Esophagus muscularis mucosa (tissue), 3 donors: ENCODE measurements around the gene ZBTB1.

Experiments used
- CTCF ChIP-seq, 3 experiments: fragments of 200-600 bp in 2 of 3; fragments of 450-650 bp in 1 of 3; sonication (generic) in 2 of 3; IDR thresholded peaks; one replicate each; pipeline ENCODE4 v1.5.1; 2017 to 2019; ENCODE audit warnings: antibody characterized with exemption in 3 of 3, mild to moderate bottlenecking in 2 of 3, moderate library complexity in 1 of 3
- POLR2A ChIP-seq: fragments of 450-650 bp; IDR thresholded peaks from one replicate; pipeline ENCODE4 v1.6.1; 2017; ENCODE audit warnings: antibody characterized with exemption, moderate library complexity, mild to moderate bottlenecking, low read depth

- TF ChIP-seq CTCF (IDR thresholded peaks at IDR 0.05) (no peak), POLR2A (no peak)
These were observed 36.1 kb upstream of the ZBTB1 start for GRCh38 chr14:64468451-64468850.
